MM.1S (cell line): Measurements from ENCODE around the gene KRT76.
"Not testable (repeated sequence)": the region's sequence is repeated elsewhere in the genome, so short reads cannot be mapped to it uniquely, and the experiment has no call there.

ENCODE experiments used
- DNase-seq: peaks from one replicate; pipeline ENCODE4 v3.0.0-alpha.2; 2015
- H2AFZ ChIP-seq: fragments of 300-600 bp; sonication (generic); 2 replicates; pipeline ENCODE4 v1.6.0; 2016; ENCODE audit warnings: antibody characterized with exemption, low read length
- H3F3A ChIP-seq: fragments of 300-600 bp; sonication (generic); 2 replicates; pipeline ENCODE4 v1.6.1; 2016; ENCODE audit warnings: mild to moderate bottlenecking, antibody characterized with exemption, low read length, moderate library complexity, mixed read lengths; ENCODE audit not compliant: insufficient read depth
- H3K27ac ChIP-seq: fragments of 300-600 bp; sonication (generic); 2 replicates; pipeline ENCODE4 v1.5.1; 2016; ENCODE audit warnings: mild to moderate bottlenecking, low read length
- H3K27me3 ChIP-seq: fragments of 300-600 bp; sonication (generic); replicated peaks from 2 replicates; pipeline ENCODE4 v1.6.0; 2016; ENCODE audit warnings: low read length; ENCODE audit not compliant: insufficient read depth
- H3K36me3 ChIP-seq: fragments of 300-600 bp; sonication (generic); replicated peaks from 2 replicates; pipeline ENCODE4 v1.6.1; 2016; ENCODE audit warnings: mild to moderate bottlenecking, low read length, mixed read lengths; ENCODE audit not compliant: insufficient read depth
- H3K4me1 ChIP-seq: fragments of 300-600 bp; sonication (generic); 2 replicates; pipeline ENCODE4 v1.6.1; 2016; ENCODE audit warnings: low read length, mixed read lengths
- H3K4me2 ChIP-seq: fragments of 300-600 bp; sonication (generic); 2 replicates; pipeline ENCODE4 v1.6.0; 2016; ENCODE audit warnings: low read depth, low read length
- H3K4me3 ChIP-seq: fragments of 300-600 bp; sonication (generic); 2 replicates; pipeline ENCODE4 v1.5.1; 2016; ENCODE audit warnings: low read length, mixed read lengths
- H3K79me2 ChIP-seq: fragments of 300-600 bp; sonication (generic); 2 replicates; pipeline ENCODE4 v1.6.1; 2016; ENCODE audit warnings: mixed run types, low read length, mixed read lengths
- H3K9ac ChIP-seq: fragments of 300-600 bp; sonication (generic); 2 replicates; pipeline ENCODE4 v1.6.1; 2016; ENCODE audit warnings: low read length, mixed read lengths
- H3K9me2 ChIP-seq: fragments of 300-600 bp; sonication (generic); replicated peaks from 2 replicates; pipeline ENCODE4 v1.6.1; 2016; ENCODE audit warnings: mild to moderate bottlenecking, low read length, mixed read lengths; ENCODE audit not compliant: insufficient read depth
- H3K9me3 ChIP-seq: fragments of 300-600 bp; sonication (generic); replicated peaks from 2 replicates; pipeline ENCODE4 v1.6.1; 2016; ENCODE audit warnings: mild to moderate bottlenecking, low read length, mixed read lengths; ENCODE audit not compliant: insufficient read depth
- H4K20me1 ChIP-seq: fragments of 300-600 bp; sonication (generic); 2 replicates; pipeline ENCODE4 v1.6.1; 2016; ENCODE audit warnings: mild to moderate bottlenecking, low read length, moderate library complexity, mixed read lengths; ENCODE audit not compliant: insufficient read depth
- CTCF ChIP-seq: fragments of 300-600 bp; sonication (generic); IDR thresholded peaks from 2 replicates; pipeline ENCODE4 v1.5.1; 2016; ENCODE audit warnings: antibody characterized with exemption, low read length, mixed read lengths
- EZH2 ChIP-seq: fragments of 300-600 bp; sonication (generic); optimal IDR thresholded peaks from 2 replicates; pipeline ENCODE3; 2017; ENCODE audit warnings: low read depth, mild to moderate bottlenecking, antibody characterized with exemption, low read length, mixed read lengths
- EZH2phosphoT487 ChIP-seq: fragments of 300-600 bp; sonication (generic); IDR thresholded peaks from 2 replicates; pipeline ENCODE4 v1.6.1; 2018; ENCODE audit warnings: antibody characterized with exemption, low read length

KRT76 gene

GRCh38 chr12:52754135-52754534 lies 23.0 kb downstream of the KRT76 start:
- H3K9me3 ChIP-seq = no peaks in the 10 kb centered on the region
- no peaks in the 10 kb centered on the region for H3K4me1 ChIP-seq
- H3F3A ChIP-seq = no peaks in the 10 kb centered on the region
- peaks cover 38% of the 10 kb centered on the region for H3K27me3 ChIP-seq
- no peaks in the 10 kb centered on the region for H3K9me2 ChIP-seq
- no peaks in the 10 kb centered on the region for H3K79me2 ChIP-seq
- TF ChIP-seq CTCF (no peak), EZH2phosphoT487 (no peak), EZH2 (no peak)
- H3K4me3 ChIP-seq = no peak overlapping the region
- no peak overlapping the region for H2AFZ ChIP-seq
- no peak for DNase-seq
- H3K4me2 ChIP-seq = no peak overlapping the region
- no peak overlapping the region for H3K9ac ChIP-seq
- H3K27ac ChIP-seq = no peak overlapping the region
- H4K20me1 ChIP-seq = no peaks in the 10 kb centered on the region
- H3K36me3 ChIP-seq = no peaks in the 10 kb centered on the region

- Histone ChIP-seq H3K27ac (no peak overlapping the region), H4K20me1 (no peaks in the 10 kb centered on the region), H3K79me2 (no peaks in the 10 kb centered on the region), H3K9me3 (no peaks in the 10 kb centered on the region), H3K4me3 (no peak overlapping the region), H2AFZ (no peak overlapping the region), H3K9me2 (no peaks in the 10 kb centered on the region), H3K36me3 (no peaks in the 10 kb centered on the region), H3K27me3 (peaks cover 38% of the 10 kb centered on the region), H3F3A (no peaks in the 10 kb centered on the region), H3K4me2 (no peak overlapping the region), H3K9ac (no peak overlapping the region), H3K4me1 (no peaks in the 10 kb centered on the region)
- no peak for DNase-seq
- TF ChIP-seq EZH2phosphoT487 (no peak), EZH2 (no peak), CTCF (no peak)
Observed at GRCh38 chr12:52753283-52753682, 23.9 kb downstream of the KRT76 start.

- DNase-seq = no peak
- H3K4me3 ChIP-seq = no peak overlapping the region
- no peaks in the 10 kb centered on the region for H3F3A ChIP-seq
- no peaks in the 10 kb centered on the region for H3K9me3 ChIP-seq
- no peaks in the 10 kb centered on the region for H3K9me2 ChIP-seq
- no peak overlapping the region for H3K9ac ChIP-seq
- no peak overlapping the region for H2AFZ ChIP-seq
- no peaks in the 10 kb centered on the region for H4K20me1 ChIP-seq
- H3K27ac ChIP-seq = no peak overlapping the region
- no peaks in the 10 kb centered on the region for H3K79me2 ChIP-seq
- H3K4me1 ChIP-seq = no peaks in the 10 kb centered on the region
- TF ChIP-seq EZH2phosphoT487 (no peak), EZH2 (no peak), CTCF (no peak)
- H3K27me3 ChIP-seq = peaks cover 42% of the 10 kb centered on the region
- no peaks in the 10 kb centered on the region for H3K36me3 ChIP-seq
- H3K4me2 ChIP-seq = no peak overlapping the region
Observed at GRCh38 chr12:52752516-52752915, 24.6 kb downstream of the KRT76 start.

GRCh38 chr12:52751795-52752194 lies 25.4 kb downstream of the KRT76 start:
- DNase-seq = no peak
- peaks cover 48% of the 10 kb centered on the region for H3K27me3 ChIP-seq
- no peak for TF ChIP-seq EZH2phosphoT487
- TF ChIP-seq CTCF = no peak
- no peak for TF ChIP-seq EZH2

GRCh38 chr12:52750532-52750931 lies 26.6 kb downstream of the KRT76 start:
- H3K79me2 ChIP-seq, H3K4me2 ChIP-seq, H3K9me3 ChIP-seq, H3K27ac ChIP-seq, H3K9ac ChIP-seq, H3K9me2 ChIP-seq, H2AFZ ChIP-seq, H3K36me3 ChIP-seq, H3K4me3 ChIP-seq, H3K4me1 ChIP-seq, H4K20me1 ChIP-seq, DNase-seq, H3F3A ChIP-seq: not testable (repeated sequence)
- H3K27me3 ChIP-seq = peaks cover 61% of the 10 kb centered on the region

More at GRCh38 chr12:52751795-52752194, 25.4 kb downstream of the KRT76 start:
- H4K20me1 ChIP-seq = no peaks in the 10 kb centered on the region
- H3F3A ChIP-seq = no peaks in the 10 kb centered on the region
- no peaks in the 10 kb centered on the region for H3K9me2 ChIP-seq
- H3K79me2 ChIP-seq = no peaks in the 10 kb centered on the region
- no peaks in the 10 kb centered on the region for H3K36me3 ChIP-seq
- no peak overlapping the region for H3K27ac ChIP-seq
- no peaks in the 10 kb centered on the region for H3K9me3 ChIP-seq
- no peak overlapping the region for H3K4me2 ChIP-seq
- no peak overlapping the region for H2AFZ ChIP-seq
- H3K4me1 ChIP-seq = no peaks in the 10 kb centered on the region
- no peak overlapping the region for H3K4me3 ChIP-seq
- H3K9ac ChIP-seq = no peak overlapping the region
